Measurements from ENCODE around the gene SLC12A7.

DNA sequence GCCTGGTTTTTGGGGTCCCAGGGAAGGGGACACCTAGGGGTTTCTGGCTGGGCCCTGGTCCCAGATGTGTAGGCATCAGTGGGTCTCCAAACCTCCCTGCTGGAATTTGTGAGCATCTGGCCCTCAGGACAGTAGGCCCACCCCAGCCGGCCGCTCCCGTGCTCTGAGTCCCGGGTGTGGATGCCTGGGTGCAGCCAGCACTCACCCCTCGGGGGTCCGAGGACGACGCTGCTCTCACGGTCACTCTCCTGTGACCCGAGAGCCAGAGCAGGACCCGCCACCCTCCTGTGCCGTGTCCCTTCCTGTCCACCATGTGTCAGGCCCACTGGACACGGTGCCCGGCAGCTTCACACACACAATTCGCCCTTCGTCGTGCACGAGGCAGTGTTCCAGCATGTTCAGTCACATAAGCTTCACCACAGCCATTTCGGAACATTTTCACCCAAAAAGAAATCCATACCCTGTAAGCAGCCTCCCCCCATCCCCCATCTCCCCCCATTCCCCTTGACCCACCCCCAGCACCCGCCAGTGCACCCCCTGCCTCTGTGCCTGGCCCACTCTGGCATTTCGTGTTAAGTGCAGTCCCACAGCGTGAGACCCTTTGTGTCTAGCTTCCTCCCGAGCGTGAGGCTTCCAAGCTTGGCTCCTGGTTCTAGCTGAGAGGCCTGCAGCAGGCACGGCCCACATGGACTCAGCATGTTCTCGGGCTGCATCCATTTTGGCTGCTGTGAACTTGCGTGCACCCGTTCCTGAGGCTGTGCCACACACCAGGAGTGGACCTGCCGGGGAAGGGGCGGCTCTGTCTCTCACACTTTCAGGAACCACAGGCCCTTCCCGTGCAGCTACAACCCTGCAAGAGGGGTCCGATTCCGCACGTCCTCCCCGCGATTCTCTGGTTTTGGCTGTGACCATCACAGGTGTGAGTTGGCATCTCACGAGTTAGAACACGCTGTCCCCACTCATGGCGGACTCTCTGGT lies 62.7 kb downstream of the SLC12A7 start:
- TF ChIP-seq, protein P1, sequence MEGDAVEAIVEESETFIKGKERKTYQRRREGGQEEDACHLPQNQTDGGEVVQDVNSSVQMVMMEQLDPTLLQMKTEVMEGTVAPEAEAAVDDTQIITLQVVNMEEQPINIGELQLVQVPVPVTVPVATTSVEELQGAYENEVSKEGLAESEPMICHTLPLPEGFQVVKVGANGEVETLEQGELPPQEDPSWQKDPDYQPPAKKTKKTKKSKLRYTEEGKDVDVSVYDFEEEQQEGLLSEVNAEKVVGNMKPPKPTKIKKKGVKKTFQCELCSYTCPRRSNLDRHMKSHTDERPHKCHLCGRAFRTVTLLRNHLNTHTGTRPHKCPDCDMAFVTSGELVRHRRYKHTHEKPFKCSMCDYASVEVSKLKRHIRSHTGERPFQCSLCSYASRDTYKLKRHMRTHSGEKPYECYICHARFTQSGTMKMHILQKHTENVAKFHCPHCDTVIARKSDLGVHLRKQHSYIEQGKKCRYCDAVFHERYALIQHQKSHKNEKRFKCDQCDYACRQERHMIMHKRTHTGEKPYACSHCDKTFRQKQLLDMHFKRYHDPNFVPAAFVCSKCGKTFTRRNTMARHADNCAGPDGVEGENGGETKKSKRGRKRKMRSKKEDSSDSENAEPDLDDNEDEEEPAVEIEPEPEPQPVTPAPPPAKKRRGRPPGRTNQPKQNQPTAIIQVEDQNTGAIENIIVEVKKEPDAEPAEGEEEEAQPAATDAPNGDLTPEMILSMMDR (conservative IDR thresholded peaks at IDR 0.05 in 1 of 2, IDR thresholded peaks at IDR 0.05 in 1 of 2; ENCODE audit: extremely low read depth in 1 of 2, insufficient read depth in 1 of 2, low read depth in 1 of 2, low read length in 2 of 2), result no peak
- no peak for TF ChIP-seq EZH2 (IDR thresholded peaks at IDR 0.05; ENCODE audit: borderline replicate concordance, low read length)

Measured in mammary epithelial cell (primary cell).